Endothelial cell of umbilical vein (primary cell): Measurements from ENCODE around the gene KRT6A. TPM values are rescaled to one million over a fixed set of nuclear protein-coding genes. Genes with fewer than 3 reads are reported as not detected.

Experiments used
- BruUV-seq: library from RNA; stranded (reverse); fragments of 400-500 nt; replicated peaks from 2 replicates; lab custom pipeline; 2021; lab: Mats Ljungman, UMichigan
- CTCF ChIA-PET: fragments of 300-600, 350-600 bp; sonication (Branson Sonifier 250); formaldehyde crosslinking; loops from one replicate; lab custom pipeline; 2021; ENCODE audit warnings: antibody characterized with exemption, inconsistent platforms; lab: Charles Lee
- POLR2A ChIA-PET: fragments of 300-600, 350-600 bp; sonication (Branson Sonifier 250); formaldehyde crosslinking; loops from one replicate; lab custom pipeline; 2021; ENCODE audit warnings: antibody characterized with exemption, inconsistent platforms; lab: Charles Lee
- DNase-seq: peaks from one replicate; pipeline ENCODE4 v3.0.0-alpha.2; 2011; ENCODE audit warnings: low read depth, low spot score
- FAIRE-seq: peaks from 2 replicates; lab custom pipeline; 2011; peaks lifted over from hg19 to GRCh38; lab: Jason Lieb, UNC
- H2AFZ ChIP-seq: 2 replicates; pipeline ENCODE4 v1.6.0; 2012; ENCODE audit warnings: low read depth, low read length, control low read depth, inconsistent platforms
- H3K27ac ChIP-seq: 2 replicates; pipeline ENCODE4 v1.5.1; 2011; ENCODE audit warnings: low read depth, mild to moderate bottlenecking, control low read depth, low read length, moderate library complexity; ENCODE audit not compliant: insufficient read depth
- H3K27me3 ChIP-seq, 2 experiments: 2 replicates each; pipeline versions ENCODE4 v1.6.0 to v1.6.1; 2011; ENCODE audit warnings: low read length in 2 of 2, mixed read lengths in 1 of 2; ENCODE audit not compliant: control insufficient read depth in 2 of 2, insufficient read depth in 2 of 2
- H3K36me3 ChIP-seq, 2 experiments: 2 replicates in 1 of 2; 3 replicates in 1 of 2; pipeline ENCODE4 v1.5.1; 2011; ENCODE audit warnings: low read length in 2 of 2, mild to moderate bottlenecking in 1 of 2, moderate library complexity in 1 of 2; ENCODE audit not compliant: control insufficient read depth in 2 of 2, insufficient read depth in 2 of 2; ENCODE audit errors: extremely low read depth in 1 of 2
- H3K4me1 ChIP-seq: 3 replicates; pipeline ENCODE4 v1.5.1; 2011; ENCODE audit warnings: mild to moderate bottlenecking, low read length; ENCODE audit not compliant: control insufficient read depth, insufficient read depth; ENCODE audit errors: extremely low read depth
- H3K4me2 ChIP-seq: 2 replicates; pipeline ENCODE4 v1.6.1; 2011; ENCODE audit warnings: low read length, control low read depth, mixed read lengths; ENCODE audit not compliant: insufficient read depth
- H3K4me3 ChIP-seq, 3 experiments: fragments of 200-600 bp in 1 of 3; sonication (generic), shearing (Covaris generic) in 1 of 3; replicated peaks in 1 of 3; 2 replicates each; pipeline ENCODE4 v1.5.1; 2011 to 2016; ENCODE audit warnings: control low read depth in 3 of 3, low read length in 3 of 3, mild to moderate bottlenecking in 2 of 3, inconsistent platforms in 1 of 3, low read depth in 1 of 3, moderate library complexity in 1 of 3; ENCODE audit not compliant: insufficient read depth in 1 of 3
- H3K79me2 ChIP-seq: 2 replicates; pipeline ENCODE4 v1.6.0; 2012; ENCODE audit warnings: low read length, inconsistent platforms; ENCODE audit not compliant: control insufficient read depth, insufficient read depth
- H3K9ac ChIP-seq: replicated peaks from 2 replicates; pipeline ENCODE3; 2011; ENCODE audit warnings: low read length, control low read depth; ENCODE audit not compliant: insufficient read depth; ENCODE audit errors: extremely low read depth
- H3K9me1 ChIP-seq: replicated peaks from 3 replicates; pipeline ENCODE4 v1.6.0; 2011; ENCODE audit warnings: mild to moderate bottlenecking, low read length; ENCODE audit not compliant: control insufficient read depth, insufficient read depth; ENCODE audit errors: extremely low read depth
- H3K9me3 ChIP-seq: replicated peaks from 2 replicates; pipeline ENCODE4 v1.5.1; 2012; ENCODE audit warnings: low read length, inconsistent platforms; ENCODE audit not compliant: control insufficient read depth, insufficient read depth
- H4K20me1 ChIP-seq: replicated peaks from 2 replicates; pipeline ENCODE3; 2011; ENCODE audit warnings: mild to moderate bottlenecking, low read length; ENCODE audit not compliant: control insufficient read depth, insufficient read depth; ENCODE audit errors: extremely low read depth
- CTCF ChIP-seq, 2 donors: IDR thresholded peaks; 1 replicate in 1 of 2; 2 replicates in 1 of 2; pipeline ENCODE4 v1.5.1; 2011; ENCODE audit warnings: low read length in 2 of 2, mild to moderate bottlenecking in 2 of 2, moderate library complexity in 2 of 2, control low read depth in 1 of 2, inconsistent platforms in 1 of 2, low read depth in 1 of 2; ENCODE audit not compliant: insufficient read depth in 1 of 2; ENCODE audit errors: extremely low read depth in 1 of 2
- EZH2 ChIP-seq: IDR thresholded peaks from 2 replicates; pipeline ENCODE4 v1.6.1; 2012; ENCODE audit warnings: borderline replicate concordance, low read depth, mild to moderate bottlenecking, moderate library complexity, low read length, inconsistent platforms; ENCODE audit not compliant: severe bottlenecking
- FOS ChIP-seq: IDR thresholded peaks from 2 replicates; pipeline ENCODE4 v1.6.1; 2011; ENCODE audit warnings: mild to moderate bottlenecking, low read length, moderate library complexity, borderline replicate concordance; ENCODE audit not compliant: insufficient read depth
- GATA2 ChIP-seq: IDR thresholded peaks from 2 replicates; pipeline ENCODE4 v1.7.0; 2011; ENCODE audit warnings: low read depth, mild to moderate bottlenecking, moderate library complexity, mixed read lengths, low read length; ENCODE audit not compliant: insufficient read length, insufficient read depth
- JUN ChIP-seq: IDR thresholded peaks from 2 replicates; pipeline ENCODE4 v1.6.1; 2011; ENCODE audit warnings: borderline replicate concordance, low read depth; ENCODE audit not compliant: insufficient read length, insufficient read depth
- MYC ChIP-seq: IDR thresholded peaks from one replicate; pipeline ENCODE4 v1.6.1; 2011; ENCODE audit warnings: mild to moderate bottlenecking, low read depth, low read length
- POLR2A ChIP-seq: IDR thresholded peaks from 2 replicates; pipeline ENCODE4 v1.6.1; 2012; ENCODE audit warnings: low read depth, mild to moderate bottlenecking, control low read depth, low read length
- POLR2AphosphoS5 ChIP-seq: IDR thresholded peaks from 2 replicates; pipeline ENCODE4 v1.6.1; 2012; ENCODE audit warnings: low read depth, mild to moderate bottlenecking, control low read depth, low read length, moderate library complexity; ENCODE audit not compliant: insufficient read depth
- dilution Hi-C: fragments of 300-500 bp; cut with MboI; formaldehyde crosslinking; loops from one replicate; pipeline ENCODE4 v1.15.0; 2019; ENCODE audit warnings: low sequenced_read_pairs; ENCODE audit not compliant: extremely low pct_ligation_motif_present
- intact Hi-C: fragments of 100-400 bp; cut with micrococcal nuclease; formaldehyde crosslinking; loops from one replicate; pipeline ENCODE4 v1.10.0; 2022
- polyA plus RNA-seq, 4 experiments: library from polyadenylated mRNA; depleted of rRNA in 3 of 4; stranded (reverse) in 3 of 4; unstranded in 1 of 4; fragments of >200 nt; gene quantifications; 2 replicates each; pipeline versions ENCODE4 v1.2.1 to v1.2.3, GENCODE V29; 2011 to 2012; ENCODE audit warnings: missing spikeins in 1 of 4
- total RNA-seq: library from RNA; stranded (reverse); gene quantifications from 2 replicates; pipeline ENCODE4 v1.2.3, GENCODE V29; 2021
- TF ChIP-seq, protein P1 (sequence below): IDR thresholded peaks from 2 replicates; pipeline ENCODE4 v1.6.1; 2011; ENCODE audit not compliant: insufficient read depth, insufficient read length

The KRT6A gene
- total and polyA plus RNA-seq, 2 donors (not counting 3 experiments of a cell fraction or from before 2014, with no cell fraction given) = 0.64 TPM; not detected in 1

DNA sequence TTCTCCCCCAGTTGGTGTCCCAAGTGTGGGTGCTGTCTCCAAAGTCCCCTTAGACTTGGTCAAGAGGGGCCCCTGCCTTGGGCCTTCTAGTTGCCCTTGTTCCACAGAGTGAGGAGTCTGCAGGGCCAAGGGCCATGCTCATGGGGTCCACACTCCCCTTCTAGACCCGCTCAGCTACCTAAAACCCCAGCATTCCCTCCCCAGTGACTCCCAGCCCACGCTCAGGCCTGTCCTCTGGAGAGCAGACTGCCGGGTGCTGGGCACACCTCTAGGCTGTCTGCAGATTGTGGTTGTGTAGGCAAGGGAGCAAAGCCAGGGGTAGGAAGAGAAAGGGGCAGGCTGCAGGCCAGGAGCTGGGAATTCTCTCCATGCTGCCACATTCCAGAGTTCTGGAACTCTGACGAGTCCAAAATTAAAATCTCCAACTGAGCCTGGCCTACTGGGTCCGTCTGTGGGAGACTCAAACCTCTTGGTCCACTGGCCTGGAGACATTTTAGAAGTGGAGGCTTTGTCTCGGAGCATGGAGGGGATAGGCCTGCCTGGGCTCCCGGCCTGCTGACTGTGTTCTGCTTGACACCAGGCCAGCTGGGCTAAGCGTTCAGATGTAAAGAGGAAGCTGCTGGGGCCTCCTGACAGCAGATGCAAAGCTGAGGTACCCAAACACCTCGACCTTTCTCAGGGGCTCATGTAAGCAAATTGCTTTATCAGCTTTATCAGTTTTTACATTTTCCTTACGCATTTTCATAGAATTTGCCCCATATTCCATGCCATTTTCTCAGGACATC is 40.8 kb upstream of the KRT6A start:
- H3K9me3 ChIP-seq = no peaks in the 10 kb centered on the region
- H3K9ac ChIP-seq = no peak overlapping the region
- no peak overlapping the region for H3K4me2 ChIP-seq
- H3K79me2 ChIP-seq = no peaks in the 10 kb centered on the region
- DNase-seq (no peak), FAIRE-seq (no peak)
- no peak overlapping the region for H3K27ac ChIP-seq
- ChIA-PET POLR2A (no interaction called here), CTCF (no interaction called here)
- intact Hi-C loops (no loop called here), dilution Hi-C loops (no loop called here)
- no peaks in the 10 kb centered on the region for H3K36me3 ChIP-seq
- no peak overlapping the region for H2AFZ ChIP-seq
- no peaks in the 10 kb centered on the region for H4K20me1 ChIP-seq
- H3K4me1 ChIP-seq = no peaks in the 10 kb centered on the region
- no peaks in the 10 kb centered on the region for H3K9me1 ChIP-seq
- H3K27me3 ChIP-seq = no peaks in the 10 kb centered on the region
- no TSS peak for BruUV-seq
- H3K4me3 ChIP-seq = no peak overlapping the region
- TF ChIP-seq MYC = no peak
- TF ChIP-seq EZH2 = no peak
- no peak for TF ChIP-seq GATA2
- TF ChIP-seq CTCF (IDR thresholded peaks at IDR 0.05; ENCODE audit: extremely low read depth in 1 of 2, insufficient read depth in 1 of 2, low read depth in 1 of 2, low read length in 2 of 2) = no peak
- TF ChIP-seq POLR2A = no peak
- no peak for TF ChIP-seq POLR2AphosphoS5
- TF ChIP-seq, protein P1, sequence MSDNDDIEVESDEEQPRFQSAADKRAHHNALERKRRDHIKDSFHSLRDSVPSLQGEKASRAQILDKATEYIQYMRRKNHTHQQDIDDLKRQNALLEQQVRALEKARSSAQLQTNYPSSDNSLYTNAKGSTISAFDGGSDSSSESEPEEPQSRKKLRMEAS = no peak
- no peak for TF ChIP-seq JUN
- TF ChIP-seq FOS = no peak
